ENCODE measurements around the gene LUZP2.

DNA sequence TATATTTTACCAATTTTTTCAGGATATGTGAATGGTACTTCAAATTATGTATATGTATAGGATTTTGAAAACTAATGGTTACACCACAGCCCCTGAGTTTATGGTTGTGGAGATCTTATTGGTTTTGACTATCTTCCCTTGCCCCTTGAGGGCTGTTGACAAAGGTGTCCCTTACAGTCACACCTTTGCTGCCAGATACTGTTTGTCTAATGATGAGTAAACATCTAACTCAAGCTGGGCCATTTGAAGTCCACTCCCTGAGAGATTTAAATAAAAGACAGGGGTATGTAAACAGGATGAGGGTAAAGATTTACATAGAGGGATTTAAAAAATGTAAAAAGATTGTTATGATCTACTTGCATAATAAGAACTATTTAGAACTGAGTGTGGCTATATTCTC lies 38.9 kb upstream of the LUZP2 start:
- TF ChIP-seq CTCF (IDR thresholded peaks at IDR 0.05 in 8 of 11, conservative IDR thresholded peaks at IDR 0.05 in 3 of 11) (no peak), POLR2A (IDR thresholded peaks at IDR 0.05) (no peak), POLR2AphosphoS5 (IDR thresholded peaks at IDR 0.05) (no peak)
